BJ (cell line): ENCODE data around the gene ANKRD45. TPM values are rescaled to one million over a fixed set of nuclear protein-coding genes. Genes with fewer than 3 reads are reported as not detected.

Experiments
- CTCF ChIA-PET: fragments of 350-600 bp; formaldehyde crosslinking; extraction: SDS; loops from one replicate; lab custom pipeline; 2021; ENCODE audit warnings: antibody characterized with exemption, inconsistent platforms; lab: Yijun Ruan, JAX
- POLR2A ChIA-PET: fragments of 300-600 bp; sonication (Branson Sonifier 250); formaldehyde crosslinking; extraction: SDS; loops from one replicate; lab custom pipeline; 2021; ENCODE audit warnings: antibody characterized with exemption; lab: Charles Lee
- DNase-seq: peaks from one replicate; pipeline ENCODE4 v3.0.0-alpha.2; 2011; ENCODE audit warnings: low read depth
- H3K27me3 ChIP-seq: 2 replicates; pipeline ENCODE4 v1.6.0; 2011; ENCODE audit warnings: low read length; ENCODE audit not compliant: control insufficient read depth, insufficient read depth
- H3K36me3 ChIP-seq: 2 replicates; pipeline ENCODE4 v1.5.1; 2011; ENCODE audit warnings: low read length; ENCODE audit not compliant: control insufficient read depth, insufficient read depth
- H3K4me3 ChIP-seq: 2 replicates; pipeline ENCODE4 v1.5.1; 2011; ENCODE audit warnings: low read depth, mild to moderate bottlenecking, control low read depth, low read length
- polyA plus RNA-seq: library from polyadenylated mRNA; depleted of rRNA; stranded (reverse); fragments of >200 nt; gene quantifications from 2 replicates; pipeline ENCODE4 v1.2.3, GENCODE V29; 2011; rRNA removed
- TF ChIP-seq, protein P1 (sequence below): IDR thresholded peaks from 2 replicates; pipeline ENCODE4 v1.5.1; 2011; ENCODE audit warnings: low read depth, mild to moderate bottlenecking, control low read depth, inconsistent platforms, low read length, moderate library complexity; ENCODE audit not compliant: insufficient read depth

Gene ANKRD45
- polyA plus RNA-seq, 1 experiment: not detected

DNA sequence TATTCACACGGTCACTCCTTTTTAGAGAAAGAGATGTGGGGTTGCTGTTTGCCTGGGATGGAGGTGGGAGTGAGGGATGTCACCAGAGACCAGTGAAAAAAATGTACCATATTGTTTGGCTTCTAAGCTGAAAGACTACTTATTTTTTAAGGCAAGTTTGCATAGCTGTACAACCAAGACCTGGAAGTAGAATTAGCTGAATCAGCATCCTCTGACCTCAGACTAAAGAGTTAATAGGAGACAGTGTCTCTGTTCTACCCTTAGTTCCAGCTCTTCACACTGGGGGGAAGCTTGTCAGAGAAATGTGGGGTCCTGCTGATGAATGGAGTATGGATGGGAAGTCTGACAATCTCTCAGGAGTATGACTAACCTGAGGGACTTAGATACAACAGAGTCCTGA lies 108.4 kb downstream of the ANKRD45 start:
- Histone ChIP-seq H3K36me3 (no peaks in the 10 kb centered on the region), H3K27me3 (no peaks in the 10 kb centered on the region), H3K4me3 (no peak overlapping the region)
- ChIA-PET CTCF (interaction anchor here (0.9 to 1.1 kb wide), 2 partner anchors 14 to 21 kb away, joined by 3 read pairs; no protein-coding TSS in a partner anchor), POLR2A (no interaction called here)
- TF ChIP-seq, protein P1, sequence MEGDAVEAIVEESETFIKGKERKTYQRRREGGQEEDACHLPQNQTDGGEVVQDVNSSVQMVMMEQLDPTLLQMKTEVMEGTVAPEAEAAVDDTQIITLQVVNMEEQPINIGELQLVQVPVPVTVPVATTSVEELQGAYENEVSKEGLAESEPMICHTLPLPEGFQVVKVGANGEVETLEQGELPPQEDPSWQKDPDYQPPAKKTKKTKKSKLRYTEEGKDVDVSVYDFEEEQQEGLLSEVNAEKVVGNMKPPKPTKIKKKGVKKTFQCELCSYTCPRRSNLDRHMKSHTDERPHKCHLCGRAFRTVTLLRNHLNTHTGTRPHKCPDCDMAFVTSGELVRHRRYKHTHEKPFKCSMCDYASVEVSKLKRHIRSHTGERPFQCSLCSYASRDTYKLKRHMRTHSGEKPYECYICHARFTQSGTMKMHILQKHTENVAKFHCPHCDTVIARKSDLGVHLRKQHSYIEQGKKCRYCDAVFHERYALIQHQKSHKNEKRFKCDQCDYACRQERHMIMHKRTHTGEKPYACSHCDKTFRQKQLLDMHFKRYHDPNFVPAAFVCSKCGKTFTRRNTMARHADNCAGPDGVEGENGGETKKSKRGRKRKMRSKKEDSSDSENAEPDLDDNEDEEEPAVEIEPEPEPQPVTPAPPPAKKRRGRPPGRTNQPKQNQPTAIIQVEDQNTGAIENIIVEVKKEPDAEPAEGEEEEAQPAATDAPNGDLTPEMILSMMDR: no peak
- DNase-seq: no peak

- no peaks in the 10 kb centered on the region for H3K36me3 ChIP-seq
- TF ChIP-seq, protein P1: no peak
- H3K27me3 ChIP-seq: no peaks in the 10 kb centered on the region
- DNase-seq: no peak
- POLR2A ChIA-PET: no interaction called here
- CTCF ChIA-PET: interaction anchor here (0.5 kb wide), 1 partner anchor 1072 kb away, joined by 3 read pairs; no protein-coding TSS in a partner anchor
- no peak overlapping the region for H3K4me3 ChIP-seq
These were observed 109.3 kb downstream of the ANKRD45 start for GRCh38 chr1:173560285-173560880.

Other genes starting within 250 kb of the ANKRD45 start
- 885 and 1,282 TPM in 2 replicates for gene PRDX6, start 192.5 kb downstream of the ANKRD45 start, polyA plus RNA-seq
- not detected in 2 replicates for gene SLC9C2, start 66.8 kb downstream of the ANKRD45 start, polyA plus RNA-seq
- not detected in 2 replicates for gene TEX50, start 34.5 kb downstream of the ANKRD45 start, polyA plus RNA-seq
- 11.0 and 15.5 TPM in 2 replicates for gene KLHL20, start 45.1 kb upstream of the ANKRD45 start, polyA plus RNA-seq
- gene DARS2, start 154.8 kb upstream of the ANKRD45 start, polyA plus RNA-seq: 15.8 and 24.3 TPM in 2 replicates
- 8.3 and 13.2 TPM in 2 replicates for gene CENPL, start 155.0 kb upstream of the ANKRD45 start, polyA plus RNA-seq
- gene GAS5, start 198.1 kb upstream of the ANKRD45 start, polyA plus RNA-seq: 839 and 1,190 TPM in 2 replicates
- gene ZBTB37, start 198.5 kb upstream of the ANKRD45 start, polyA plus RNA-seq: 1.8 and 2.1 TPM in 2 replicates
- gene SERPINC1, start 247.5 kb upstream of the ANKRD45 start, polyA plus RNA-seq: 0.05 and 0.16 TPM in 2 replicates